Panc1 (cell line): Measurements from ENCODE around the gene TPSB2. TPM values are rescaled to one million over a fixed set of nuclear protein-coding genes. Genes with fewer than 3 reads are reported as not detected.

ENCODE experiments used
- ATAC-seq: fragments of 200-7000 bp; cut with Tn5 transposase; 2 replicates; pipeline ENCODE4 v1.9.1; 2020; ENCODE audit warnings: mild to moderate bottlenecking, moderate library complexity
- BruUV-seq: library from RNA; stranded (reverse); fragments of 400-500 nt; replicated peaks from 2 replicates; lab custom pipeline; 2021; lab: Mats Ljungman, UMichigan
- CTCF ChIA-PET: fragments of 300-600 bp; sonication (Branson Sonifier 250); formaldehyde crosslinking; loops from one replicate; lab custom pipeline; 2022; ENCODE audit warnings: antibody characterized with exemption; lab: Charles Lee
- POLR2A ChIA-PET: fragments of 300-600 bp; sonication (Branson Sonifier 250); formaldehyde crosslinking; loops from one replicate; lab custom pipeline; 2022; ENCODE audit warnings: antibody characterized with exemption; lab: Charles Lee
- DNase-seq: peaks from one replicate; pipeline ENCODE4 v3.0.0-alpha.2; 2010; ENCODE audit warnings: low read depth, low spot score
- H3K27ac ChIP-seq: 2 replicates; pipeline ENCODE4 v1.5.1; 2011; ENCODE audit warnings: mild to moderate bottlenecking, low read length, inconsistent platforms
- H3K27me3 ChIP-seq: fragments of 200-500 bp; sonication (Bioruptor generic); 2 replicates; pipeline ENCODE4 v1.6.0; 2014; ENCODE audit warnings: low read length, inconsistent platforms; ENCODE audit not compliant: control insufficient read depth, insufficient read depth
- H3K36me3 ChIP-seq: fragments of 200-500 bp; sonication (Bioruptor generic); 2 replicates; pipeline ENCODE4 v1.5.1; 2014; ENCODE audit warnings: inconsistent platforms, mild to moderate bottlenecking, low read length, moderate library complexity; ENCODE audit not compliant: control insufficient read depth, insufficient read depth
- H3K4me1 ChIP-seq: 2 replicates; pipeline ENCODE4 v1.5.1; 2011; ENCODE audit warnings: inconsistent platforms, mild to moderate bottlenecking, low read length, moderate library complexity; ENCODE audit not compliant: control insufficient read depth, insufficient read depth
- H3K4me3 ChIP-seq, 2 experiments: 2 replicates each; pipeline ENCODE4 v1.5.1; 2011 to 2012; ENCODE audit warnings: low read depth in 2 of 2, low read length in 2 of 2, mild to moderate bottlenecking in 2 of 2, inconsistent platforms in 1 of 2, moderate library complexity in 1 of 2
- H3K9me3 ChIP-seq: fragments of 200-500 bp; sonication (Bioruptor generic); 2 replicates; pipeline ENCODE4 v1.5.1; 2014; ENCODE audit warnings: low read depth, mild to moderate bottlenecking, inconsistent platforms, low read length, moderate library complexity; ENCODE audit not compliant: control insufficient read depth, insufficient read depth
- POLR2AphosphoS5 ChIP-seq: IDR thresholded peaks from 2 replicates; pipeline ENCODE4 v1.6.1; 2012; ENCODE audit warnings: mild to moderate bottlenecking, low read depth, low read length, moderate library complexity
- REST ChIP-seq, 2 experiments: IDR thresholded peaks; 2 replicates each; pipeline ENCODE4 v1.6.1; 2011 to 2012; ENCODE audit warnings: low read depth in 2 of 2, control low read depth in 1 of 2, low read length in 1 of 2, mild to moderate bottlenecking in 1 of 2, moderate library complexity in 1 of 2; ENCODE audit not compliant: insufficient read depth in 1 of 2
- SIN3A ChIP-seq: IDR thresholded peaks from 2 replicates; pipeline ENCODE4 v1.6.1; 2012; ENCODE audit warnings: low read depth, mild to moderate bottlenecking, low read length, moderate library complexity, borderline replicate concordance; ENCODE audit not compliant: insufficient read depth
- TCF7L2 ChIP-seq: IDR thresholded peaks from 2 replicates; pipeline ENCODE4 v1.6.1; 2011; ENCODE audit warnings: mild to moderate bottlenecking, low read depth, low read length, inconsistent platforms
- in situ Hi-C: cut with HindIII; loops from 2 replicates; pipeline ENCODE4 v1.10.0; 2016; ENCODE audit warnings: low sequenced_read_pairs, low pct_unique_long_range_greater_than_20kb
- intact Hi-C: fragments of 100-400 bp; cut with micrococcal nuclease; formaldehyde crosslinking; loops from one replicate; pipeline ENCODE4 v1.10.0; 2022; ENCODE audit not compliant: unreplicated experiment
- total RNA-seq: library from RNA; stranded (reverse); gene quantifications from one replicate; pipeline ENCODE4 v1.2.1, GENCODE V29; 2021; ENCODE audit not compliant: unreplicated experiment
- TF ChIP-seq, protein P1 (sequence below): fragments of 450-650 bp; IDR thresholded peaks from 2 replicates; pipeline ENCODE4 v1.5.1; 2017; ENCODE audit warnings: mild to moderate bottlenecking

The TPSB2 gene
- total RNA-seq, 1 experiment from 2014 or later: 0.57 TPM

DNA sequence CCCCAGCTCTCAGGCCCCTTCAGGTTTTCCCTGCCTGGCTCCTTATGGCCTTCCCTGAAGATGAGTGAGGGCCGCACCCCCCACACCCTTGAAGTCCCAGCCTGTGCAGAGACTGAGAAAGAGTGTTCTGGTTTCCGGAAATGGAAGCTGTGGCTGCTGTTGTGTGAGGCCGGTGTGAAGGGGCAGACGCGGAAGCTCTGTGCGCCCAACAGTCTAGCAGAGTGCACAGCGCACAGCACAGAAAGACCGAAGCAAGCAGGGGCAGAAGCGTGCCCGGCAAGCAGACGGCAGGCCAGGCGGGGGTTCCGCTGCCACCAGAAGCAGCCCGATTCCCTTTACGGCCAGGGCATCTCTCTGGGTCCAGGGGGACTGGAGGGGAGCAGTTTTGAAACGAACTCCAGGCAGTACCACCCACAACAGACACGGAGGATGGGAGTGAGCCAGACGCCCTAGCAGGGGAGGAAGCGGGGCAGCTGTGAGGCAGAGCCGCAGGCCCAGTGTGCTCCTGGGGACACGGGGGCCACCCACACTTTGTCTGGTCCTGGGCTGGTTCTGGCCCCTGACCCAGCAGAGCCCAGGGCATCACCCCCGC is 21.6 kb downstream of the TPSB2 start:
- BruUV-seq: no TSS peak
- H3K27ac ChIP-seq: no peak overlapping the region
- no peaks in the 10 kb centered on the region for H3K9me3 ChIP-seq
- intact Hi-C loops (no loop called here), in situ Hi-C loops (no loop called here)
- H3K4me1 ChIP-seq: no peaks in the 10 kb centered on the region
- DNase-seq (no peak), ATAC-seq (no peak)
- no peaks in the 10 kb centered on the region for H3K27me3 ChIP-seq
- TF ChIP-seq REST (IDR thresholded peaks at IDR 0.05; ENCODE audit: insufficient read depth in 1 of 2, low read depth in 2 of 2, low read length in 1 of 2): no peak
- no peak for TF ChIP-seq POLR2AphosphoS5
- TF ChIP-seq SIN3A: no peak
- TF ChIP-seq TCF7L2: no peak
- TF ChIP-seq, protein P1, sequence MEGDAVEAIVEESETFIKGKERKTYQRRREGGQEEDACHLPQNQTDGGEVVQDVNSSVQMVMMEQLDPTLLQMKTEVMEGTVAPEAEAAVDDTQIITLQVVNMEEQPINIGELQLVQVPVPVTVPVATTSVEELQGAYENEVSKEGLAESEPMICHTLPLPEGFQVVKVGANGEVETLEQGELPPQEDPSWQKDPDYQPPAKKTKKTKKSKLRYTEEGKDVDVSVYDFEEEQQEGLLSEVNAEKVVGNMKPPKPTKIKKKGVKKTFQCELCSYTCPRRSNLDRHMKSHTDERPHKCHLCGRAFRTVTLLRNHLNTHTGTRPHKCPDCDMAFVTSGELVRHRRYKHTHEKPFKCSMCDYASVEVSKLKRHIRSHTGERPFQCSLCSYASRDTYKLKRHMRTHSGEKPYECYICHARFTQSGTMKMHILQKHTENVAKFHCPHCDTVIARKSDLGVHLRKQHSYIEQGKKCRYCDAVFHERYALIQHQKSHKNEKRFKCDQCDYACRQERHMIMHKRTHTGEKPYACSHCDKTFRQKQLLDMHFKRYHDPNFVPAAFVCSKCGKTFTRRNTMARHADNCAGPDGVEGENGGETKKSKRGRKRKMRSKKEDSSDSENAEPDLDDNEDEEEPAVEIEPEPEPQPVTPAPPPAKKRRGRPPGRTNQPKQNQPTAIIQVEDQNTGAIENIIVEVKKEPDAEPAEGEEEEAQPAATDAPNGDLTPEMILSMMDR: no peak
- ChIA-PET CTCF (no interaction called here), POLR2A (no interaction called here)
- no peaks in the 10 kb centered on the region; the same call in 1 of the 2 replicates for H3K36me3 ChIP-seq
- no peak overlapping the region for H3K4me3 ChIP-seq

DNA sequence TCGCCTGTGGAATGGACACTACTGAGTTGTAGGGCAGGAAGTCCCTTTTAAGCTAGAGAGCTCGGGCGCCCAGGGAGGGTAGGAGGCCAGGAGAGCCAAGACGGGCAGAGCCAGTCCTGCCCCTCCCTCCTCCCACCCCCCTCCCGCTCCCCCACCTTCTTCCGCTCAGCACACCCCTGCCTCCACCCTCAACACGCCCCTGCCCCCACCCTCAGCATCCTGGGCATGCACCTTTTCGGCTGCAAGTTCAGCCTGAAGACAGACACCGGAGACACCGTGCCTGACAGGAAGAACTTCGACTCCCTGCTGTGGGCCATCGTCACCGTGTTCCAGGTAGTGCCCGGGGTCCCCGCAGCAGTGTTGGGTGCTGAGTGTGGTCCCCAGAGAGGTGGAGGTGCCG is 23.2 kb downstream of the TPSB2 start:
- Histone ChIP-seq H3K36me3 (no peaks in the 10 kb centered on the region; the same call in 1 of the 2 replicates), H3K9me3 (no peaks in the 10 kb centered on the region), H3K27me3 (no peaks in the 10 kb centered on the region), H3K27ac (no peak overlapping the region), H3K4me1 (no peaks in the 10 kb centered on the region), H3K4me3 (no peak overlapping the region)
- intact Hi-C loops: no loop called here
- in situ Hi-C loops: no loop called here
- DNase-seq (no peak), ATAC-seq (no peak)
- TF ChIP-seq SIN3A: no peak
- no peak for TF ChIP-seq TCF7L2
- no peak for TF ChIP-seq REST (IDR thresholded peaks at IDR 0.05; ENCODE audit: insufficient read depth in 1 of 2, low read depth in 2 of 2, low read length in 1 of 2)
- TF ChIP-seq, protein P1: no peak
- no peak for TF ChIP-seq POLR2AphosphoS5
- ChIA-PET CTCF (no interaction called here), POLR2A (no interaction called here)
- no TSS peak for BruUV-seq
